Stimulated activated naive CD4-positive, alpha-beta T cell (primary cell): ENCODE results near the gene FAM120A.

Experiments
- DNase-seq, 6 experiments: peaks; one replicate each; lab custom pipeline; 2025; lab: John Stamatoyannopoulos, UW

The FAM120A gene

GRCh38 chr9:93595861-93596365 is 144.4 kb downstream of the FAM120A start:
- no peak for DNase-seq

GRCh38 chr9:93596399-93596798 is 144.9 kb downstream of the FAM120A start:
- DNase-seq = no peak

GRCh38 chr9:93597142-93597706 is 145.7 kb downstream of the FAM120A start:
- no peak for DNase-seq

GRCh38 chr9:93597871-93598646 is 146.6 kb downstream of the FAM120A start:
- no peak for DNase-seq

- peak in 3 of 6 experiments; percentile 18 to 53 (median 24) for DNase-seq
Observed at GRCh38 chr9:93598647-93599241, 147.3 kb downstream of the FAM120A start.

GRCh38 chr9:93599571-93600403 is 148.3 kb downstream of the FAM120A start:
- DNase-seq = no peak

GRCh38 chr9:93600504-93600903 is 149.0 kb downstream of the FAM120A start:
- peak in 2 of 6 experiments; percentile 15 to 25 for DNase-seq

- no peak for DNase-seq
Observed at GRCh38 chr9:93601063-93601462, 149.6 kb downstream of the FAM120A start.

- no peak for DNase-seq
Observed at GRCh38 chr9:93601666-93602065, 150.2 kb downstream of the FAM120A start.

GRCh38 chr9:93603011-93603410 is 151.5 kb downstream of the FAM120A start:
- DNase-seq = no peak

- no peak for DNase-seq
Observed at GRCh38 chr9:93603906-93604326, 152.4 kb downstream of the FAM120A start.

GRCh38 chr9:93606187-93606586 is 154.7 kb downstream of the FAM120A start:
- no peak for DNase-seq

GRCh38 chr9:93610206-93610605 is 158.7 kb downstream of the FAM120A start:
- DNase-seq = no peak

GRCh38 chr9:93612052-93612795 is 160.7 kb downstream of the FAM120A start:
- DNase-seq = no peak

- DNase-seq = no peak
Observed at GRCh38 chr9:93612796-93613154, 161.3 kb downstream of the FAM120A start.

GRCh38 chr9:93613174-93613573 is 161.7 kb downstream of the FAM120A start:
- DNase-seq = no peak

- no peak for DNase-seq
Observed at GRCh38 chr9:93613791-93614190, 162.3 kb downstream of the FAM120A start.

GRCh38 chr9:93614830-93615468 is 163.5 kb downstream of the FAM120A start:
- no peak for DNase-seq
